Measurements from ENCODE around the gene DNAJC6.

DNA sequence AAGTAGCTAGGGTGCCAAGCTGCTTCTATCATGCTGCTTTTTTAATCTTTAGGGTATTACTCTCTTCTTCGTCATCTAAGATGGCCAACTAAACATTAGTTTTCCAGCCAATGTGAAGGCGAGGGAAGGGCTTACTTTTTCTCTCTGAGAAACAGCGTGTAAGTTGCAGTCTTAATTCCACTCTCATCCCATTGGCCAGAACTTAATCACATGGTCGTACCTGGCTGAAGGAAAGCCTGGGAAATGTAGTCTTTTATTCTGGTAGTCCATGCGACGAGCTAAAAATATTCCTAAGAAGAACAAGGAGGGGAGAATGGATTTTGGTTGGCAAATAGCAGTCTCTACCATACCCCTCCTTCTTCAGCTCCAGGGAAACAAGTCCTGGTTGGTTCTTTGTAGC is 21.5 kb downstream of the DNAJC6 start:
- TF ChIP-seq, protein P1, sequence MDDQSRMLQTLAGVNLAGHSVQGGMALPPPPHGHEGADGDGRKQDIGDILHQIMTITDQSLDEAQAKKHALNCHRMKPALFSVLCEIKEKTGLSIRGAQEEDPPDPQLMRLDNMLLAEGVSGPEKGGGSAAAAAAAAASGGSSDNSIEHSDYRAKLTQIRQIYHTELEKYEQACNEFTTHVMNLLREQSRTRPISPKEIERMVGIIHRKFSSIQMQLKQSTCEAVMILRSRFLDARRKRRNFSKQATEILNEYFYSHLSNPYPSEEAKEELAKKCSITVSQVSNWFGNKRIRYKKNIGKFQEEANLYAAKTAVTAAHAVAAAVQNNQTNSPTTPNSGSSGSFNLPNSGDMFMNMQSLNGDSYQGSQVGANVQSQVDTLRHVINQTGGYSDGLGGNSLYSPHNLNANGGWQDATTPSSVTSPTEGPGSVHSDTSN (IDR thresholded peaks at IDR 0.05): no peak
- TF ChIP-seq, protein P2, sequence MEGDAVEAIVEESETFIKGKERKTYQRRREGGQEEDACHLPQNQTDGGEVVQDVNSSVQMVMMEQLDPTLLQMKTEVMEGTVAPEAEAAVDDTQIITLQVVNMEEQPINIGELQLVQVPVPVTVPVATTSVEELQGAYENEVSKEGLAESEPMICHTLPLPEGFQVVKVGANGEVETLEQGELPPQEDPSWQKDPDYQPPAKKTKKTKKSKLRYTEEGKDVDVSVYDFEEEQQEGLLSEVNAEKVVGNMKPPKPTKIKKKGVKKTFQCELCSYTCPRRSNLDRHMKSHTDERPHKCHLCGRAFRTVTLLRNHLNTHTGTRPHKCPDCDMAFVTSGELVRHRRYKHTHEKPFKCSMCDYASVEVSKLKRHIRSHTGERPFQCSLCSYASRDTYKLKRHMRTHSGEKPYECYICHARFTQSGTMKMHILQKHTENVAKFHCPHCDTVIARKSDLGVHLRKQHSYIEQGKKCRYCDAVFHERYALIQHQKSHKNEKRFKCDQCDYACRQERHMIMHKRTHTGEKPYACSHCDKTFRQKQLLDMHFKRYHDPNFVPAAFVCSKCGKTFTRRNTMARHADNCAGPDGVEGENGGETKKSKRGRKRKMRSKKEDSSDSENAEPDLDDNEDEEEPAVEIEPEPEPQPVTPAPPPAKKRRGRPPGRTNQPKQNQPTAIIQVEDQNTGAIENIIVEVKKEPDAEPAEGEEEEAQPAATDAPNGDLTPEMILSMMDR (IDR thresholded peaks at IDR 0.05): no peak
- TF ChIP-seq EHF (CRISPR knock-in tag; IDR thresholded peaks at IDR 0.05) (no peak), SMC3 (IDR thresholded peaks at IDR 0.05) (no peak), EHMT2 (IDR thresholded peaks at IDR 0.05; ENCODE audit: low read depth) (no peak), CBX8 (IDR thresholded peaks at IDR 0.05) (no peak), POLR2A (IDR thresholded peaks at IDR 0.05; ENCODE audit: low read length) (no peak), BHLHE40 (IDR thresholded peaks at IDR 0.05; ENCODE audit: low read depth, low read length) (no peak), MYC (IDR thresholded peaks at IDR 0.05; ENCODE audit: borderline replicate concordance, low read length) (no peak), NPAS2 (CRISPR knock-in tag; IDR thresholded peaks at IDR 0.05; ENCODE audit: borderline replicate concordance) (no peak), ESRRA (IDR thresholded peaks at IDR 0.05; ENCODE audit: borderline replicate concordance, low read length) (no peak), CHD2 (IDR thresholded peaks at IDR 0.05; ENCODE audit: low read length, partially characterized antibody) (no peak)
- TF ChIP-seq, protein P3, sequence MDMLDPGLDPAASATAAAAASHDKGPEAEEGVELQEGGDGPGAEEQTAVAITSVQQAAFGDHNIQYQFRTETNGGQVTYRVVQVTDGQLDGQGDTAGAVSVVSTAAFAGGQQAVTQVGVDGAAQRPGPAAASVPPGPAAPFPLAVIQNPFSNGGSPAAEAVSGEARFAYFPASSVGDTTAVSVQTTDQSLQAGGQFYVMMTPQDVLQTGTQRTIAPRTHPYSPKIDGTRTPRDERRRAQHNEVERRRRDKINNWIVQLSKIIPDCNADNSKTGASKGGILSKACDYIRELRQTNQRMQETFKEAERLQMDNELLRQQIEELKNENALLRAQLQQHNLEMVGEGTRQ (IDR thresholded peaks at IDR 0.05): no peak
- TF ChIP-seq, protein P4, sequence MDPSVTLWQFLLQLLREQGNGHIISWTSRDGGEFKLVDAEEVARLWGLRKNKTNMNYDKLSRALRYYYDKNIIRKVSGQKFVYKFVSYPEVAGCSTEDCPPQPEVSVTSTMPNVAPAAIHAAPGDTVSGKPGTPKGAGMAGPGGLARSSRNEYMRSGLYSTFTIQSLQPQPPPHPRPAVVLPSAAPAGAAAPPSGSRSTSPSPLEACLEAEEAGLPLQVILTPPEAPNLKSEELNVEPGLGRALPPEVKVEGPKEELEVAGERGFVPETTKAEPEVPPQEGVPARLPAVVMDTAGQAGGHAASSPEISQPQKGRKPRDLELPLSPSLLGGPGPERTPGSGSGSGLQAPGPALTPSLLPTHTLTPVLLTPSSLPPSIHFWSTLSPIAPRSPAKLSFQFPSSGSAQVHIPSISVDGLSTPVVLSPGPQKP (IDR thresholded peaks at IDR 0.05; ENCODE audit: low read depth, low read length): no peak

Data from A549 (cell line).